H1 (cell line): Measurements from ENCODE around the gene FSTL4. TPM values are rescaled to one million over a fixed set of nuclear protein-coding genes. Genes with fewer than 3 reads are reported as not detected.

Experiments
- EP300 ChIP-seq, 2 experiments: IDR thresholded peaks; 1 replicate in 1 of 2; 2 replicates in 1 of 2; pipeline ENCODE4 v1.6.1; 2011 to 2012; ENCODE audit warnings: low read depth in 2 of 2, low read length in 2 of 2, mild to moderate bottlenecking in 2 of 2, borderline replicate concordance in 1 of 2, inconsistent platforms in 1 of 2, moderate library complexity in 1 of 2
- HDAC2 ChIP-seq, 2 experiments: fragments of 300-600 bp in 1 of 2; sonication (generic) in 1 of 2; IDR thresholded peaks; 2 replicates each; pipeline ENCODE4 v1.6.1; 2011 to 2012; ENCODE audit warnings: low read depth in 2 of 2, low read length in 2 of 2, mild to moderate bottlenecking in 2 of 2, moderate library complexity in 2 of 2, borderline replicate concordance in 1 of 2, inconsistent platforms in 1 of 2
- RBBP5 ChIP-seq: IDR thresholded peaks from 2 replicates; pipeline ENCODE4 v1.7.1; 2012; ENCODE audit warnings: low read depth, mild to moderate bottlenecking, inconsistent platforms, low read length, moderate library complexity, borderline replicate concordance
- SIN3A ChIP-seq, 2 experiments: IDR thresholded peaks in 1 of 2; conservative IDR thresholded peaks in 1 of 2; 2 replicates each; pipeline ENCODE4 v1.6.1; 2011 to 2012; ENCODE audit warnings: low read length in 2 of 2, improper control_type of control experiment in 1 of 2, low read depth in 1 of 2, mild to moderate bottlenecking in 1 of 2
- SUZ12 ChIP-seq: fragments of 200-600 bp; sonication (generic); IDR thresholded peaks from 2 replicates; pipeline ENCODE4 v1.6.1; 2012; ENCODE audit warnings: mild to moderate bottlenecking, inconsistent platforms, low read length, moderate library complexity, mixed read lengths
- polyA plus RNA-seq, 7 experiments: library from polyadenylated mRNA; depleted of rRNA in 3 of 7; stranded (reverse) in 5 of 7; unstranded in 2 of 7; fragments of >200 nt in 5 of 7; fragments of 200-250 nt in 2 of 7; gene quantifications; 1 replicate in 5 of 7; 2 replicates in 1 of 7; 4 replicates in 1 of 7; pipeline versions ENCODE4 v1.2.1 to v1.2.3, GENCODE V29; 2011 to 2013; ENCODE audit warnings: missing spikeins in 2 of 7, mixed read lengths in 2 of 7
- total RNA-seq: library from RNA; stranded (reverse); fragmentation: NEBNext Ultra II Directional; extraction: Animal tissue kit (Norgen Biotek cat#: 25700); gene quantifications from 2 replicates; pipeline ENCODE4 v1.2.1, GENCODE V29; 2021

The FSTL4 gene
- total and polyA plus RNA-seq, 2 of the 8 experiments (the other 6 are each of a cell fraction or from before 2014, with no cell fraction given), result 3.1 to 4.1 TPM

GRCh38 chr5:133321286-133321832 lies 291.0 kb downstream of the FSTL4 start (continued):
- no peak for TF ChIP-seq SIN3A (conservative IDR thresholded peaks at IDR 0.05 in 1 of 2, IDR thresholded peaks at IDR 0.05 in 1 of 2; ENCODE audit: low read depth in 1 of 2, low read length in 2 of 2)
- TF ChIP-seq SUZ12, result no peak
- TF ChIP-seq HDAC2 (IDR thresholded peaks at IDR 0.05; ENCODE audit: borderline replicate concordance in 1 of 2, low read depth in 2 of 2, low read length in 2 of 2), result no peak
- no peak for TF ChIP-seq EP300 (IDR thresholded peaks at IDR 0.05; ENCODE audit: borderline replicate concordance in 1 of 2, low read depth in 2 of 2, low read length in 2 of 2)
- TF ChIP-seq RBBP5, result no peak
